ENCODE results near the gene LRRC10. TPM values are rescaled to one million over a fixed set of nuclear protein-coding genes. Genes with fewer than 3 reads are reported as not detected.
A peak's percentile ranks its signal among the peaks of the same experiment; 100 is the strongest.

Gene LRRC10, protein sequence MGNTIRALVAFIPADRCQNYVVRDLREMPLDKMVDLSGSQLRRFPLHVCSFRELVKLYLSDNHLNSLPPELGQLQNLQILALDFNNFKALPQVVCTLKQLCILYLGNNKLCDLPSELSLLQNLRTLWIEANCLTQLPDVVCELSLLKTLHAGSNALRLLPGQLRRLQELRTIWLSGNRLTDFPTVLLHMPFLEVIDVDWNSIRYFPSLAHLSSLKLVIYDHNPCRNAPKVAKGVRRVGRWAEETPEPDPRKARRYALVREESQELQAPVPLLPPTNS
- not detected for total RNA-seq

DNA sequence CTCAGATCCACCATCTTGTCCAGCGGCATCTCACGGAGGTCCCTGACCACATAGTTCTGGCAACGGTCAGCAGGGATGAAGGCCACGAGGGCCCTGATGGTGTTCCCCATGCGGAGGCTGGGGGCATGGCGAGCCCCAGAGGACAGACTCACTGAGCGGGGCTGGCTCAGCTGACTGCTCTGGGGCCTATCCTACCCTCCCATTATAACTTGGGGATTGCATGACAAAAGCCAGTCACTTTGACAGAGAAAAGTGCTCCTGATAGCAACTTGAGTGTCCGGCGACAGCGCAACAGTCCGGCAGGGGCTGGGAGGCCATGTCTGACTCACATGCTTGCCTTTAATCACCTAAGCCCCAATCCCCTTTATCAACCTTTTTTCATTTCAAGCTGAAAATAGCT lies at the start of gene LRRC10:
LRRC10 (minus strand) TSS at position 179 of the 400 bp plus-strand sequence; CDS start at position 110, 69 bp downstream.
- no peak for DNase-seq (ENCODE audit: low spot score)

DNA sequence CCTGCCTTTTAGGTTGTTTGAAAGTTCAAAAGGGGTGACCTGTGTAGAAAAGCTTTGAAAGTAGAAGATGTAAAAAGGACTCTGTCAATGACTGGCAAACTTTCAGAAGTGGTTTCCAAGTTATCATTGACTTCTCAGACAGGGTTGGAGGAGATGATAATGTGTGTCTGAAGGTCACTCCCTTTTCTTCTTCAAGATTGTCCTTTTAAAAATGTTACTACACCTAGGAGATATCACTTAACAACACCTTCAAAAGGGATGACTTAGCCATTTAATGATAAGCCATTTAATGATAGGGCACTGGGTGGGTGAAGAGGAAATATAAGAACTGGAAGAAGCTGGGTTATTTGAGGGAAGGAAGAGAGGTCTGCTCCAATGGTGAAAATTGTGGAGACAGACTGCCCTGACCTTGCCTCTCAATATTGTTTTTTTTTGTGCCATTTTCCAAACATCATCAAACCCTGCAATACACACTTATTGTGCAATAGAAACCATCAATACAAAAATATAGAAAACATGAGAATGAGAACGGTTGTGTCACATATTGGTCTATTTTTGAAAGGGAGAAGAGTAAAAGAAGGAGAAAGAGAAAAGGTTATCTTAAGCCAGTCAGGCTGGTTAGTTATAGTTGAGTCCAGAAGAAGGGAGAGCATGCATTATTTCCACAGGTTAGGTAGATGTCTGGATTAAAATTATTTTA lies 49.6 kb upstream of the LRRC10 start:
- no peak for DNase-seq (ENCODE audit: low spot score)

DNA sequence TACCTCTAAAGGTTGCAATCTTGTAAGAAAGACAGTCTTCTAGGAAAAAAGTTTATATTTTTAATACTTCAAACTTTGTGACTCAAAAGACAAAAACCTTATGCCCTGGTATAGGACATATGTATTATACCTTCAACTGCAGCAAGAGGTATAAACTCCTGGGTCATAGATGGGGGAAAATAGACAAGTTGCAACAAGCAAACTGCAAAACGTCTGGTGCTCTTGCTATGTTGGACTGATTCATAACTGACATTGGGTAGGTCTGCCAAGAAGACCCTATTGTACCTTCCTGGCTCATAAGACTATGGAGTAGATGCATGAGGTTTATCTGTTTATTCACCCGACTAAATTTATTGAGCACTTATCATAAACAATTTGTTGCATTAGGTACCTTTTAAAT lies 47.5 kb upstream of the LRRC10 start:
- no peak for DNase-seq (ENCODE audit: low spot score)

DNA sequence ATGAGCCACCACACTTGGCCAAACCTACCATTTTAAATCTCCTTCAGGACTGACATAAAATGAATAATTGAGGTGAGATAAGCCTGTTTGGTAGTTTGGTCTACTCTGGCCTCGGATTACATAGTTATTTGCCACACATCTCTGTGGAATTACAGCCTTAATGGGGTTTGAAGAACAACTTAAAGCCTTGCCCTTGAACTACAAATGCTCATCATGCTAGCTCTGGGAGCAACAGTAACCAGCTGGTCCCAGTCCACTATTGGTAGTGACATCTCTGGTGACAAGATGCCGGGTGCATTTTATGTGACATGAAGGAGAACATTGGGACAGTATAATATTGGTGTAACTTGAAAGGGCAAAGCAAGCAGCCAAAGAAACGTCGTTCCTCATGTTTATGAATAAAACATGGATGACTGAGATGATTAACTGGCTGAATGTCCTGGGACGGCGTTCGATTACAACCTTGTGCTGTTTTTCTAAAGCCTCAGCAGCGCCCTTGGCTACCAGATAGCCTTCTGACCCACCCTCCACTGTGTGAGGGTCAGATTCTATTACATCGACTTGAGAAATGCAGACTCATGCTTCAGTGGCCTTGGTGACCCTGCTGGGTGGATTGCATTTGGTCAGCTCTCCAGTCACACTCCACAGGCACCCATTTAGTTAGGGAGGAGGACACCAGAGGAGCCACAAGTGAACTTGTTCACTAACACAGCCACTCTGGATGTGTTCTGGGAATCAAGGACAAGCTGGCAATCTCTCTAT lies 46.9 kb upstream of the LRRC10 start:
- no peak for DNase-seq (ENCODE audit: low spot score)

DNA sequence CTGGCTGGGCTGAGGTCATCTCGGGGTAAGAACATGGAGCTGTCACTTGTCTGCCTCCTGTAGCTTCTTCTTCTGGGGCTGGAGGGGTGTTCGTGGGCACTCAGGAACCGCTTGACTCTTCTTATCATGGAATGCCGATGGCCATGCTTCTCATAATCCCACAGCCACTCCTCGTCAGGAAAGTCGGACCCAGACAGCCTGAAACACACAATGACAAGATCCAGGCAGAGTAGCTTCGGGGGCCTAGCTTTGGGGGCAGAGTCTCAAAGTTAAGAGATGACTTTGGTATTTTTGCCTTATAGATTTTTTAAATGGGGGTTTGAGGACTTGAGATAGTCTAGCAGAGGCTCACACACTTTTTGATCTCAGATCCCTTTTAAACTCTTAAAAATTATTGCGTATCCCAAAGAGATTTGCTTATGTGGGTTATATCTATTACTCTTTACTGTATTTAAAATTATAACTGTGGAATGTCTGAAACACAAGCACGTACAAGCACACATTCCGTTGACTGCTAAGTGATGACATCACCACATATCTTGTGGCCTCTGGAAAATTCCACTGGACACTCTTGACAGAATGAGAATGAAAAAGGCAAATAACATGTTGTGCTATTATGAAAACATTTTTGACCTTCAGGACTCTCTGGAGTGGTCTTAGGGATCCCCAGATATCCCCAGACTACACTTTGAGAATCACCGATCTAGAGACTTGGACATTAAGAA lies 45.1 kb upstream of the LRRC10 start:
- DNase-seq (ENCODE audit: low spot score): no peak

DNA sequence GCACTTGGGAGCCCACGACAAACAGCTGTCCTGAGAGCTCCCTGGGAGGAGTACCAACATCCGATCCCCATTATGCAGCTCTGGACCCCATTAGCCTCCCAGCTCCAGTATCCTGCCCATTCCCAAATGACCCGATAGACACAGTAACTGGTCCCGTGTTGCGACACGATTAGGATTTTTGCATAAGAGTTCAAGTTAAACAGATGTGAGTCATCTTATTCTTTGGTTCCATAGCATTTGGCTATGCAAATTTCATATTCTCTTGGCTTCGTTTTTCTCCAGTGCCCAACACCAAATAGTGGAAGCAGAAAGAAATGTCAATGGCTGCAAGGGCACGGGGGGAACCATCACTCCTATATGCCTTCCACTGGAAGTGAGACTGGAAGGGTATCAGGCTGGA lies 43.0 kb upstream of the LRRC10 start:
- DNase-seq (ENCODE audit: low spot score): no peak

DNA sequence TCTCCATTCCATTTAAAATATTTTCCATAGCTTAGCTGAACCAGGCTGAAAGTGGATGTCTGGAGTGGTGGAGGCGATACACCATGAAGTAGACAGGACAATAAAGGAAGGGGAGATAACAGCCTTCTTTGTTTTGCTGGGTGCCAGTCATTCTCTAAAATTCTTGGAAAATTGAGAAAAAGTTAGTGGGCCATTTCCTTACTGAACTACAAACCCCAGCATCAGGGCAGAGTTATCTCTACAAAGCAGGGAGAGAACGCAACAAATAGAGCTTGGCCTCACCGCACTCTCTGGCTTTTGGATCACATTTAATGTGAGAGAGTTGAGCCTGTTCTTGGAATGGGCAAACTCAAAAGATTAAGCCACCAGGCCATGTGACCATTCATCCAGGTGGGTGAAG lies 41.2 kb upstream of the LRRC10 start:
- no peak for DNase-seq (ENCODE audit: low spot score)

DNA sequence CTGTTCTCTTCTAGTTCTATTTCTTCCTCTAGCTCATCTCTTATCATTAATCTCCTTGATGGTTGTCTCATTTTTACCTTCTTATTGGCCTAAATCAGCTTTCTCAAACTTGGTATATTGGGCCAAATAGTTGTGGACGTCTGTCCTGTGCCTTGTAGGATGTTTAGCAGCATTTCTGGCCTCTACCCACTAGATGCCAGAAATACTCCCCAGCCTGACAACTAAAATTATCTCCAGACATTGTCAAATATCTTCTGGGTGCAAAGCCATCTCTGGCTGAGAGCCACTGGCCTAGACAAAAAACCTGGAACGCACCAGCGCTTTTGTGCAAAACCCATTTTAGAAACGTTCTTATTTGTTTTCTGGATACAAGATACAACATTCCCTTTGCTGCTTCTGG lies 38.8 kb upstream of the LRRC10 start:
- DNase-seq (ENCODE audit: low spot score): no peak

DNA sequence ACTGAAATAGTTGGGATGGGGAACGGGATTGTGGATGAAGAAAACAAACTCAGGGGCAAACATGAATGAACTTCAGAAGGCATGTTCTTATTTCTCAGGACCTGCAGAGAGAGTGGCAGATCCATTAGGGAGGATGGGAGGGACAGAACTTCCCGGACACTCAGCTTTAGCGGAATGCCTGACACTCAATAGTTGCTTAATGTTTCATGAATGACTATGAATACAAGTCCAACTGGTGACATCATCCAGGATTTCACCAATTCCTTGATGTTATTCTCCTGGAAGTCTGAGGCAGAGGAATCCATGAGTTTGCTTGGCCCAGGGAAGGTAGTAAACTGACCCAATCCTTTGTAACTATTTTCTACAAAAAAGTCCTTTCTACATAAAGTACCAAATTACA lies 37.8 kb upstream of the LRRC10 start:
- DNase-seq (ENCODE audit: low spot score): no peak

DNA sequence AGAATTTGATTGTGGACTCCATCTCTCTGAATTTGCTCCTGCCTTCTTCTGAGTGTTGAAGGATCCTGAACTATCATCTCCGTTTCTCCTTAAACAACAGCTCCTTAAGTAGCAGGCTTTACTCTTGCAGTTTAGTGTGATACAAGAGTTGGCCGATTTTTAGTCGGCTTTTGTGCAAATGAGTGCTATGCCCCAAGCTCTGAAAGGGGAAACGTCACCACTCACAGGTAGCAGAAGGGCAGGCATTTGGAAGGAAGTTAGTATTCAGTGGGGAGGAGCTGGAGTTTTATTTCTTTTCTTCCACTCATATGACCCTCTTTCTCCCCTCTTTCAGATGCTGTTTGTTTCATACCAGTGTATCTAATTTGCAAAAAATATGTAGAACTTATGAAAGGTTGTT lies 36.5 kb upstream of the LRRC10 start:
- DNase-seq (ENCODE audit: low spot score): no peak

DNA sequence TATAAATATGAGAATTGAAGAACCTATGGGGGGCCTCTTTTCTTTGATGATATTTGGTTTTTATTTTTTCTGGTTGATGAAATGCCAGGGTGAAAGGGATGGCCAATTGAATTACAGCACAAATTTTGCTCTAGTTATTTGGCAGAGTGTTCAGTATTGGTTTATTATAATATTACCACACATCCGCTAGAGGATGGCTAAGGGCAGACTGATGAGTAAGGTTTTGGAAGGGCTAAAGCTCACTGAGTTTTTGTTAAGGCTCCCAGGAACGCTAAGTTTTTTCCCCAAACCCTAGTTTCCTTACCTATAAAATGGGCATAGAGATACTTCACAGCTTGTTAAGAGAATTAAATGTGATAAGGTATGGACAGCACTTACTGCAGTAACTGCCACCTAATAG lies 34.3 kb upstream of the LRRC10 start:
- no peak for DNase-seq (ENCODE audit: low spot score)

DNA sequence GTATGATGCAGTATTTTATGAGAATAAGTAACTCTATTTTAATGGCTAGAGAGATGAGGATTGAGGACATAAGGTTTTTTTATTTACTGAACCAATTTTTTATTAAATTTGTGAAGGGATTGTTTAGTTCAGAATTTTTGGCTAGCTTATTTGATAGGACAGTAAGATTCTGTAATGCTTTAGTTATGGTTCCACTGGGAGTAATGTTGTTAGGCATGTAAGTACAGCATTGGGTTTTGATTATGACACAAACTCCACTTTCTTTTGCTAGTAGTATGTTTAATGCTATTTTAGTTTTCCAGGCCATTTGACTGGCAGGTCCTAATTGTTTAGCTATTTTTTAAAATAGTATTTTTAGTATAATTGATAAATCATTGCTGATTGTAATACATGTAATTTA lies 33.8 kb upstream of the LRRC10 start:
- DNase-seq (ENCODE audit: low spot score): no peak

DNA sequence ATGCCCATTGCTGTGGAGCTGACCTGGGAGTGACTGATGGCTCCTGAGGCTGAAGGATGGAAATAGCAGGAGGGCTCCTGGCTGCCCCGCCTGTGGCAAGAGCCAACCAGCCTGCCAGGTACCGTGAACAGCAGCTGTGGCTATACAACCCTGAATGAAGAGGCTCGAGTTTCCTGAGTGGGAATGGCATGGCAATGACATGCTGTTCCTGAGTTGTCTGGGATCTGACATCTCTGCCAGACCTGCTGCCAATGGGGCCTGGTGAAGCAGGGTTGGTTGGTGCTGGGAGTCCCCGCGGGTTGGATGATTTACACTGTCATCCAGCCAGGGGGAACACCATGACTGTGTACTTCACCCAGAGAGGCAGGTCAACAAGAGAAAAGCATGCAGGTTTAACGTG lies 31.8 kb upstream of the LRRC10 start:
- DNase-seq (ENCODE audit: low spot score): no peak

DNA sequence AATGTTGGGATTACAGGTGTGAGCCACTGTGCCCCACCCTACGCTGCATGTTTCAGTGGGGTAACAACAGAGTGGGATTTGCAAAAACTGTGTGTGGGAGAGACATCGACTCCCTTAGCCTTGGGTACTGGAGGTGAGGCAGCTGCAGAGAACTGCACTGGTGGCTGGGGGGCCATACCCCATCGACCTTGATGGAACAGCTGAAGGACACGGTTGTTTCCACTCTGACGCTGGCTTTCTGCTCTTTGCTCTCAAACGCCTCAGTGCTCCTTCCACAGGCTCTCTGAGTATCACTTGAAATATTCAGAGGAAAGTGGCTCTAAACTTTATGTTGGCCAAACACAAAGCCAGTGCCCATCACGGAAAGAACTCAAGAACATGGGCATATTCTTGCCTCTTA lies 30.8 kb upstream of the LRRC10 start:
- no peak for DNase-seq (ENCODE audit: low spot score)

DNA sequence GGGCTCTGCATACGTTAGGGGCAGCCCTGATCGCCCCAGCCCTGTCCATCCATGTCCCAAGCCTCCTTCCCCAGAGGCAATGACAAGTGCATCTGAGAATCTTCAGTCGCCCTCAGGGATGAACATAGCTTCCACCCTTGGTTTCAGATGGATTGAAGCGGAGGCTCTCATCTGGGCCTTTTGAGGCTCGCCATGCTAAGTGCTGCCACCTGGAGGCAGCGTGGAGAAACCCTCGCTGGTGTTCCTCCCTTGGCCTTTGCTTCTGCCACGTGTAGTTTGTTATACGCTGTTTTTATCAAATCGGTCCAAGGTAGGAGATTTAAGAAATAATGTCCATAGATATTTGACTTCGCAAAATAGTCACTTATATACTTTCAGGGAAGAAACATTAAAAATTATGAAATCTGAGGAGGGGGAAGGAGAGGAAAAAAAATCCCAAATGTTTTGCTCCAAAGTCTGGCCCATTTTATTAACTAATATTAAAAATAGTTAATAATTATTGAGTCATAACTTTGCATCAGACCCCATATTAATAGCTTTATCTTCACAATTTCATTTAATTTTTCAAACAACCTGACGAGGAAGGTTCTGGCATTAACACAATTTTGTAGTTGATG lies 28.8 kb upstream of the LRRC10 start:
- peak; percentile 56 for DNase-seq (ENCODE audit: low spot score)

DNA sequence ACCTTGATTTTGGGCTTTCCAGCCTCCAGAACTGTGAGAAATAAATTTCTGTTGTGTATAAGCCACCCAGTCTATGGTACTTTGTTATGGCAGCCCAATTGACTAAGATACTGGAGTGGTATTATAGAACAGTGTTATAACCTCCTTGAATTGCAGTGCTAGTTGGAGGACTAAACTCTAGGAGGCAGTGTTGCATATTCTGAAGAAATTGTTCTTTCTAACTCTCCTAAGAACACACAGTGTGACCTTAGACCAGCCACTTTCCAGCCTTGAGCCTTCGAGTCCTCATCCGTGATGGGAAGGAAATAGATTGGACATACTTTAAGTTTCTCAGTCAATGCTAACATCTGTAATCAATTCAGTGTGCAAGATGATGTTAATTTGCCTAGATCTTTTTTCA lies 22.4 kb upstream of the LRRC10 start:
- DNase-seq (ENCODE audit: low spot score): no peak

DNA sequence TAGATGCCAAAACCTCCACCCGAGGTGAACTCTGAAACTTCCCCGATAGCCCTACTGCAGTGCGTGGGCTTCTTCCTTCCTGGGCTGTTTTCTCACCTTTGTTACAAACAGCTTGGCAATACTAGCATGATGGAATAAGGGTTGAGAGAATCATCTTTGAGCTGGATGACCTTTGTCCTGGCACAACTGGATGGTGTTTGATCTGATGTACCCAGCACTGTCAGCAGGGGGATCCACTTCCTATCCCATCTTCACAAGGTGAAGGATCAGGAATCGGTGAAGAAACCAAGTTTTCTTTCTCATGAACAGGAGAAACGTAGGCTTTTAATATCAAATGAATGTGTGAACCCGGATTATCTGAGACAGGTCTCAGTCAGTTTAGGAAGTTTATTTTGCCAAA lies 19.5 kb upstream of the LRRC10 start:
- DNase-seq (ENCODE audit: low spot score): no peak

DNA sequence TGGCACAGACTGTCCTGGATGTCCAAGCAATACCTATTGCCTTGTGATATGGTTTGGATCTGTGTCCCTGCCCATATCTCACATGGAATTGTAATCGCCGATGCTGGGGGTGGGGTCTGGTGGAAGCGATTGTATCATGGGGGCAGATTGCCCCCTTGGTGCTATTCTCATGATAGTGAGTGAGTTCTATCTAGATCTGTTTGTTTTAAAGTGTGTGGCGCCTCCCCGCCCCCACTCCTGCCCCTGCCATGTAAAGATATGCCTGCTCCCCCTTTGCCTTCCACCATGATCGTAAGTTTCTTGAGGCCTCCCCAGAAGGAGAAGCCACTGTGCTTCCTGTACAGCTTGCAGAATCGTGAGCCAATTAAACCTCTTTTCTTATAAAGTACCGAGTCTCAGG lies 16.8 kb upstream of the LRRC10 start:
- no peak for DNase-seq (ENCODE audit: low spot score)

DNA sequence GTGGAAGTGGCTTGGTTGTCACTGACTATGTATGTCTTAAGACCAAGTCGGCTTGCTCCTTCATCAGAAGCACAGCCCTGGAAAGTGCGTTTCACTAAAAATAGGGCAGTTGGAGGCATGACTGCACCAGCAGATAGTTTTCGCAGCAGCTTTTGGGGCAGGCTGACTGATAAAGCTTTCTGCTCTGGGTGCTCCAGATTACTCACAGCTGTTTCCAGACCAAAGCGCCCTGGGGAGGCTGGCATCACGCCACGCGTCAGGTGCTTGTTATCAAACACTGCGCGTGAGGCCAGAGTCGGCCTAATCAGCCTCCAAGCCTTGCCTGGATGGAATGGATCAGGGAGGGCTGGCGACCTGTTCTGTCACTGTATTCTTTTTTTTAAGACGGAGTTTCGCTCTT lies 13.3 kb upstream of the LRRC10 start:
- no peak for DNase-seq (ENCODE audit: low spot score)

DNA sequence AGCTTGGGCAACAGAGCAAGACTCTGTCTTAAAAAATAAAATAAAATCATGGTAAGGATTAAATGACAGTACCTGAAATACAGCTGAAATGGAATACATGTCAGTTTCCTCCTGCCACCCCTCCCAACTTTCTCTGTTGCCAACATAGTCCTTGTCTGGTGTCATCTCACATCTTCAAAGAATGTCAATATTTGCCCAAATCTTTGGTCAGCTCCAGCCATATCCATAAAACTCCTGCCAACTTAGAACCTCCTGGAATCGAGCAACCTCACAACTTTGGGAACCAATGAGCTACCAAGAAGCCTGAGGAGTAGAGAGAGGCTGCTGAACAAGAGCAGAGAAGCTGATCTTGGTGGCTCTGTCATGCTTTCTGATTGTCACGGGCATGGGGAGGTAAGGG lies 10.8 kb upstream of the LRRC10 start:
- no peak for DNase-seq (ENCODE audit: low spot score)

DNA sequence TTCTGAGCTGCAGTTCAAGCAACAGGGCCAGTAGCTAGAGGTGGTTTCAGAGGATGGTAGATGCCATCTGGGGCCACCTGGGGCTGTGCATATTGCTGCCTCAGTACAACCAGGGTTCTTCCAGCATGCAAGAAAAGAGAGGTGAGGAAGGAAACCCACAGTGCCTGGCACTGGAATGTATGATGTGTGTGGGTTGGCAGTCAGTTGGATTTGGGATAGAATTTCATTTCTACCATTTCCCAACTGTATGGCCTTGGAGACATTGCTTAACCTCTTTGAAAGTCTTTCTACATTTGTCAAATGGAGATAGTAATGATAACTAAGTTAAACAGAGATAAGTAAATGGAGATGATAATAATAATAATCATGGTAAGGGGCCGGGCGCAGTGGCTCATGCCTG lies 10.2 kb upstream of the LRRC10 start:
- no peak for DNase-seq (ENCODE audit: low spot score)

DNA sequence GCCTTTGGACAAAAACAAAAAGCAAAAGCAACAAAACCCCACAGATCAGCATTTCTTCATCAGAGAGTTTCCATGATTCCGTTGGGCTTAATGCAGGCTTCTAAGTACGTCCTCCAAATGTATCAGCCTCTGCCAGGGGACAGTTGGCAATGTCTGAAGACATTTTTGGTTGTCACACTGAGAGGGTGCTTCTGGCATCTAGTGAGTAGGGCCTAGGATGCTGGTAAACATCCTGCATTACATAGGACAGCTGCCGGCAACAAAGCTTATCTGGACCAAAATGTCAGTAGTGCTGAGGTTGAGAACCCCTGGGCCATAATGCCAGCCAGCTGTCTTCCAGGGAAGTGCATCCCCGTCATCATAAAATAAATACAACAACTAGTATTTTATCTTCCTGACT lies 9.4 kb upstream of the LRRC10 start:
- no peak for DNase-seq (ENCODE audit: low spot score)
